Raji (cell line): ENCODE results near the gene ZNF469.

Experiments used
- POLR2A ChIP-seq: IDR thresholded peaks from 2 replicates; pipeline ENCODE4 v1.6.1; 2011; ENCODE audit warnings: low read depth, low read length, control low read depth; ENCODE audit not compliant: insufficient read depth

Gene ZNF469

DNA sequence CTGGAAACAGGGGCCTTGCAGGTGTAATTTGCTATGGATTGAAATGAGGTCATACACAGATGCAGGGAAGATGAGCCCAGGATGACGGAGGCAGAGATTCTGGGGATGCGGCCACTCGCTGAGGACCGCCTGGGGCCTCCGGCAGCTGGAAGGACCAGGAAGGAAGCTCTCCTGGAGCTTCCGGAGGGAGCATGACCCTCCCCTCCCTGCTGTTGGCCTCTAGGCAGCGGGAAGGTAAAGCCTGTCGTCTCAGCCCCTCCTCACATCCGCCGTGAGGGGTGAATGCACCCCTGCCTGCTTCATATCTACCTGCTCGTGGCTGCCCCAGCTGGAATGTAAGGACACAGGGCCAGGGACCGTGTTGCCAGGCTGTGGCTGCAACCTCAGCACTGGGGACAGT, 29.1 kb upstream of the ZNF469 start:
- no peak for TF ChIP-seq POLR2A

DNA sequence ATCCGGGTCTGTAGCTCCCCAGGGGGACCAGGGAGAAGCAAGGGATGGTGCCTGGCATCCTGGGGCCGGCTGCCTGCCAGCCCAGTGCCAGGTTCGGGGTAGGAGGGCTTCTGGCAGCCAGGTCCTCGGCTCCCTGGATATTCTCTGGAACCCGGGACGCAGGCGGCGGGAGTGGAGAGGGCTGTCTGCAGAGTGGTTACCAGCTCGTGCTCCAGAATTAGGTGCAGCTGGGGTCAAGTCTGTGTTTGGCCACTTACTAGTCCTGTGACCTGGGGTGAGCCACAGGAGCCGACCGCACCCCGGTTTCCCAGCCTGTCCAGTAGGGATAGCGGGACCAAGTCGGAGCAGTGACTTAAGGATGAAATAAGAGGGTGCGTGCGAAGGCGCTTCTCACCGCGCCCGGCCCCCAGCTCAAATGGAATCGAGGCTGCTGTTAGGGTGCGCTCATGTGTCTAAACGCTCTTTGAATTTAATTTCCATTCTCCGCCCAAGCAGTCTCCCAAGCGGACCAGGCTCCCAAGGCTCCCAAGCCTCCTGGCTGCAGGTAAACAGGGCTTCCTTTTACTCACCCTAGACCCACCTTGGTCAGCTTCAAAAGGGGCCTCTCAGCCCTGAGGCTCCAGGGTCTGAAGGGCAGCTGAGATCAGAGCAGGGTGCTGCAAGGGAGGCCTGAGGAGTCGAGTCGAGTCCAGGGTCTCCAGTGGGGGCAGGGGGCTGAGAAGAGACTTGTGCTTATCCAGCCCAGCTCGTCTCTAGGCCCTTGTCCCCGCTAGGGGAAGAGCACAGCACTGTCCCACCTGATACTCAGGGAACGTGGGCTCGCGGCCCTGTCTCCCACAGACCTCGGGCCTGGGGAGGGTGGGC, 28.3 kb upstream of the ZNF469 start:
- no peak for TF ChIP-seq POLR2A

DNA sequence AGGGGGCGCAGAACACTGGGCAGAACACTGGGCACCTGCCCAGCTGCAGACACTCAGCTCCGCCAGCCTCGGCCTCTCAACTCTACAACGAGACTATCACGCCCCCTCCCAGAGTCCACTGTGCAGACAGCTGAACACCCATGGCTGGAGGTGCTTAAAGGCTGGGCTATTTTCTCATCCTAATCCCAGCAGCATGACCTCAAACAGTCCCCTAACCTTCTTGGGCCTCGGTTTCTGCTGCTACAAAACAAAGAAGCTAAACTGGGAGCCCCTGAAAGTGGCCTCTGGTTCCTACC, 27.7 kb upstream of the ZNF469 start:
- no peak for TF ChIP-seq POLR2A

DNA sequence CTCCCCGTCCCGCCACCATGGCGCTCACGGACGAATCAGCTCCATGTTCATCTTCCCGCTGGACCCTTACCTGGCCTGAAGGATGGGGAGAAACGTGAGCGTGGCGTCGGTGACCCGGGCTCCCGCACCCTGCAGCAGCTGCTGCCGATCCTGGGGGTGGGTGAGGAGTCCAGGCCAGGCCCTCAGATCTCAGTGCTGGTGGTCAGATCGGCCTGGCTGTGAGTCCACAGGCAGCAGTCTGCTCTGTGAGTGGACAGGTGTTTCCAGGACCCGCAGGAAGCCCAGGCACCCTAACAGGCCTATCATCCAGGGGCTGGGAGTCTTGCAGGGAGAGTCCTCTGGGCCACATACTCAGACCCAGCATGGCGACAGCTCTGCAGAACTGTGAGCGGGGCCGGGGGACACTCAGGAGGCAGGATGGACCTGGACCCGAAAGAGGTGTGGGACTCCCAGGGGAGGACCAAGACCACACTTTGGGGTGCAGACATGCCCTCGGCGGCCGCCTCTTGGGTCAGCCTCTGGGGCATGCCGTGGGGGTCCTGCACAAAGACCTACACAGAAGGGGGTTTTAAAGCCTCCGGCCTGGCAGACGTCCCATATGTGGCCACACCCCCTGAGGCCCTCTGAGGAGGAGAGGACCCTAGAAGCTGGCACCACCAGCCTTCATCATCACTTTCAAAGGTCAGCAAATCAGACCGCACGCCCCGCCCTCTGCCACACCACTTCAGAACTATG, 27.2 kb upstream of the ZNF469 start:
- TF ChIP-seq POLR2A, result no peak

DNA sequence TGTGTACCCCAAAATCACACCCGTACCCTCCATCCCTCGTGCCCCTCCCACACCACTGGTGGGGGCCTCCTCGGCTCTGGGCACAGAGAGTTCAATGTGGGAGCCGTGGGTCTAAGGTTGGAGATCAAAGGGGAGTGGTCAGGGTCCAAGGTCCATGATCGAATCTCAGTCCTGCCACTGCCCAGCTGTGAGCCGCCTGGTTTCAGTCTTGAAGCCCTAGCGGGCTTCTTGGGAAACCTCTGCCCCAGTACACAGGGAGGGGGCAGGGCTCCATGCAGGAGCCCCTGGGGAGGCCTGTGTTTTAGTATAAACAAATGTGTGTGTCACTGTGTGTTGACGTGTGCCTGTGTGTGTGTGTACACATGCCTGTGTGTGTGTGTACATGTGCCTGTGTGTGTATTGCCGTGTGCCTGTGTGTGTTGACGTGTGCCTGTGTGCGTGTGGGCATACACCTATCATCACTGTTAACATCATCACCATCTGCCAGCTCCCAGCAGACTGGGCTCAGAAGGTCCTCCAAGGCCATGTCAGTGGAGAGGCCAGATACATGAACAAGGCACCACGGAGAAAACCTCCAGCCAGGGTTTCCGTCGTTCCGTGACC, 26.5 kb upstream of the ZNF469 start:
- TF ChIP-seq POLR2A, result no peak

DNA sequence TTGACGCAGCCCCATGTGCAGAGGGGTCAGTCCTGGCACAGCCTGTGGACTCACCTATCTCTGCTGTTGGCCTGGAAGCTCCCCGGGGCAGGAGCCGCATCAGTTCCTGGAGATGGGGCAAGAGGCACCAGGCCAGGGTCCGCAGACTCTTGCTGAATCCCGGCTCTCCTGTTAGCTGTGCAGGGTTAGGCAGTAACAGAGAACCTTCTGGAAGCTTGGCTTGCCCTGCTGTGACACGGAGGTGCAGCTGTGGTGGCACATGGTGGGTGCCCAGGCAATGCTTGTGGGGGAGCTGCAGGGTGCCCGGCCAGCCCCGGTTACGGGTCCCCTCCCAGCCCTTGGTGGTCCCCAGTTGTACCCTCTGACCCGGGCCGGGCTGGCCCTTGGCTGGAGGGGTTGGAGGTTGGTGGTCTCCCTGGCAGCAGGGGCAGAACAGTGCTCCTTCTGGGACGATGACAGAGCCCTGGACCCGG, 26.0 kb upstream of the ZNF469 start:
- TF ChIP-seq POLR2A, result no peak

DNA sequence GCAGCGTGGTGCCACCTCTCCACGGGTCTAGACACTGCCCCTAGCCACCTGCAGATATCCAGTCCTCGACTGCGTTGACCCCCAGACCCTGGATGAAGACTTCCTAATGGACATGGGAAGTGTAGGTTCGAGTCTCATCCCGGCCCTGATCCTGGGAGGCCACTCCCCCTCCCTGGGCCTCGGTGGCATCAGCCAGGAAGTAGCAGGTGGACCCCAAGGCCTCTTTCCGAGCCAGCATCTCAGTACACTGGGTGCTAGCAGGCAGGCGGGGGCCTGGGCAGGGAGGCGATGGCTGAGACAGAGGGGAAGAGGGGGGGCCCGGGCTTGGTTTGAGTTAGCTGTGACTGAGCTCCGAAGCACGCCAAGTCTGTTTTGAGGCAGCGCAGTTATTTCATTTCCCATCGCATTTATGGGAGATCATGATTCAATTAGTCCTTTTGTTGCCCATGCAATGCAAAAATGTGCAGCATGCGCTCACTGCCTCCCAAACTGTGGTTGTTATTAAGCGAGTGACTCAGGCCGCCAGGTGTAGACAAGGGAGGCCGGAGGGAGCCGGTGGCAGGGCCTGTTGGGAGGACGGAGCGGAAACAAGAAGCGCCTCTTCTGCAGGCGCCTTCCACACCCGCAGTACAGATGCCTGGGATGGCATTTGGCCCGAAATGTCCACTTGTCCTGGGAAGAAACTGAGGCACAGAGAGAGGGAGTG, 25.3 kb upstream of the ZNF469 start:
- TF ChIP-seq POLR2A, result no peak

DNA sequence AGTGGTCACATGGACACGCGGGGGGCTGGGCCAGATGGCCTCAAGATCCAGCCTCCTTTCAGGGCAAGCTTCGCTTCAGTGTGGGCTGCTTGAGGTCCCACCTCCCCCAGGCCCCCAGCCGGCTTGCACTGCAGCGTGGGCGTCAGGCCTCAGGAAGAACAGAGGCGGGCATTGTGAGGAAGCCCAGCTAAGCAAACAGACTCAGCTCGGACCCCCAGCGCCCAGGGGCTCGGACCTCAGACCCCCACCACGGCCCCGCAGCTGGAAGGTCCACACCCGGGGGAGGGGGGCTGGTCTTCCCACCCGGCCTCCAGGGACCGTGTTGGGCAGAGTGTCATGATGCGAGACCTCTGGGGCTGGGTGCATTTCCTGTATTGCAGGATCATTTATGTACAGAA, 24.7 kb upstream of the ZNF469 start:
- no peak for TF ChIP-seq POLR2A

DNA sequence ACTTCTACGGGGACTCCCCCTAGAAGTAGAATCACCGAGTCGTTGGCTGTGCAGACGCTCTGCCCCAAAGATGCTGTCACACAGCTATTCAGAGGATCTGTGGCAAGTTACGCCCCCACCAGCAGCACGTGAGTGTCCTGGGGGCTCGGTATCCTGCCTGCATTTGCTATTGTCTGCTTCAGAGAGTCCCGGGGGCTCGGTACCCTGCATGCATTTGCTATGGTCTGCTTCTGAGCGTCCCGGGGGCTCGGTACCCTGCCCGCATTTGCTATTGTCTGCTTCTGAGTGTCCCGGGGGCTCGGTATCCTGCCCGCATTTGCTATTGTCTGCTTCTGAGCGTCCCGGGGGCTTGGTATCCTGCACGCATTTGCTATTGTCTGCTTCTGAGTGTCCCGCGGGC, 23.8 kb upstream of the ZNF469 start:
- no peak for TF ChIP-seq POLR2A

DNA sequence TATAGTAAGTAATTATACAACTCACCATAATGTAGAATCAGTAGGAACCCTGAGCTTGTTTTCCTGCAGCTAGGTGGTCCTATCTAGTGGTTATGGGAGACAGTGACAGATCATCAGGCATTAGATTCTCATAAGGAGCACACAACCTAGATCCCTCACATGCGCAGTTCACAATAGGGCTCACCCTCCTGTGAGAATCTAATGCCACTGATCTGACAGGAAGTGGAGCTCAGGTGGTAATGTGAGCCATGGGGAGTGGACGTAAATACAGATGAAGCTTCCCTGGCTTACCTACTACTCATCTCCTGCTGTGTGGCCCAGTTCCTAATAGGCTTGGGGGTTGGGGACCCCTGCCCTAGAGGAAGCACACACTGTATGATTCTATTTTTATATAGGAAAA, 21.8 kb upstream of the ZNF469 start:
- no peak for TF ChIP-seq POLR2A

DNA sequence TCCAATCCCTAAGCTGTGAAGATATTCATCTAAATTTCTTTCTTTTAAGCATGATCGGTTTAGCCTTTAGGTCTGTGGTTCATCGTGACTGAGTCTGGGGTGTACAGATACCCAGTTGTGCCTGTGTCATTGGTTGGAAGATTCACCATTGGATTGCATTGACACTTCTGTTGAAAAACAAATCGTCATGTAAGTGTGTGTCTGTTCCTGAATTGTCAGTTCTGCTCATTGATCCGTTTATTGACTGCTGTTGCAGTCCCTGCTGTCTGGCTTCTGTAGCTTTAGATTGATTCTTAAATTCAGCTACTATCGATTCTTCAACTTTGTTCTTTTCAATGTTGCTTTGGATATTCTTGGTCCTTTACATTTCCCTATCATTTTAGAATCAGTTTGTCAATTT, 21.0 kb upstream of the ZNF469 start:
- TF ChIP-seq POLR2A, result no peak

DNA sequence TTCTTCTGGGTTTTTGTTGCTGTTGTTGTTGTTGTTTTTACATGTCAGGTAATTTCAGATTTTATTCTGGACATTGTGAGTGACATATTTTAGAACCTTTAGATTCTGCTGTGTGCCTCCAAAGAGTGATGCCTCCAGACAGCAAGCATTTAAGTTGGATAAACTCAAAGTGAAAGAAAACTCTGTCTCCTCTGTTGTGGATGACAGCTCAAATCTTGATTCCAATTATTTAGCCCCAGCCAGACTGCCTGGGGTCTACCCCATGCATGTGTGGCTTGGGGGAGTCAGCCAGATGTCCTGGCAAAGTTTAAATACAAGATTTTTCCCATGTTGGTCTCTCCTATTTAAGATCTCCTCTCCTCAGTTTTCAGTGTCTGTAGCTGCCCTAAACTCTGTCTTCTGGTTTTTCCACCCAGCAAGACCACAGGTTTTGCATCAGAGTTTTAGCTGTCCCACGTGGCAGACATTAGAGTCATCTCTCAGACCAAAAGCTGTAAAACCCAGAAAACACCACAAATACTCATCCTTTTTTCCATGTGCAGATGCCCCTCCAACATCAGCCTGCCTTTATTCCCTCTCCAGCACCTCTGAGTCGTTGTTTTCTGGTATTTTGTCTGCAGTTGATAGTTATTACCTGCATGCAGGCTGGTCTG, 19.4 kb upstream of the ZNF469 start:
- 0 out of 2 replicates have a peak, but pooled peaks have one; percentile 26 for TF ChIP-seq POLR2A

DNA sequence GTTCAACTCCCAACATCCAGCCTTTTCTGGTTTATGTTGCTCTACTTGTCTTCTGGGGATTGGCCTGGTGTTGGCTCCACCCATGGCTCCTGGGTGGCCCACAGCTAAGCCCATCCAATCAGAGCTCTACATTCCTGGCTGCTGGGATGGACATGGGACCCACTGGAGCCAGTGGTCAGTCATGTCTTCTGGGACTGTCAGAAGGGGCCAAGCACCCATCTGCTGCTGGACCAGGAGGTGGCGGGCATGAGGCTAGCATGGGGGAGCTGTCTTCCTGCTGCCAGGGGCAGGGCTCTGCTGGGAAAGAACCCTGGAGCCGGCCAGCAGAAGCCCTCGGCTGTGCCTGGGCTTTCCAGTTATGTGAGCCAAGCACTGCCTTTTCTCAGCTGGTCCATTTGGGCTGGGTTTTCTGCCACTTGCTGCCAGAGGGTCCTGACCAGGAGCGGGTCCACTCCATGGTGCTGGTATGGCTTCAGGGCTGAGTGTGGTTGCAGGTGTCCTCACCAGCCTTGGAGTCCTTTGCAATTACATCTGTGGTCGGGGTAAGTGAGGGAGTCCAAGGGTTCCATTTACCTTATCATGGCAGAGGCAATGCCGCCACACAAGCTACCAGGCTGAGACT, 17.4 kb upstream of the ZNF469 start:
- no peak for TF ChIP-seq POLR2A

DNA sequence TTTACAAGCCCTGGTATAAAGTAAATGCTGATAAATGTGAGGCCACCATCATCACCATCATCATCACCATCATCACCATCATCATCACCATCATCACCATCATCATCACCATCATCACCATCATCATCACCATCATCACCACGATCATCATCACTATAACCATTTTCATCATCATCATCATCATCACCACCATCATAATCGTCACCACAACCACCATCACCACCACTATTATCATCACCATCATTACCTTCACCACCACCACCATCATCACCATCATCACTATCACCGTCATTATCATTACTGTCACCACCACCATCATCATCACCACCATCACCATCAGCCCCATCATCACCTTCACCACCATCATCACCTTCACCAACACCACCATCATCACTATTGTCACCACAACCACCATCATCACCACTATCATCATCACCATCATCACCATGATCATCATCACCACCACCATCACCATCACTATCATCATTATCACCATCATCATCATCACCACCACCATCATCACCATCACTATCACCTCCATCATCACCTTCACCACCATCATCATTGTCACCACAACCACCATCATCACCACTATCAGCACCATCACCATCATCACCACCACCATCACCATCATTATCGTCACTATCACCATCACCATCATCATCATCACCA, 16.6 kb upstream of the ZNF469 start:
- no peak for TF ChIP-seq POLR2A
